Karpas-422 (cell line): ENCODE measurements around the gene WNT10A. TPM values are rescaled to one million over a fixed set of nuclear protein-coding genes. Genes with fewer than 3 reads are reported as not detected.
"Not testable (repeated sequence)": the region's sequence is repeated elsewhere in the genome, so short reads cannot be mapped to it uniquely, and the experiment has no call there.

Experiments
- DNase-seq: peaks from one replicate; pipeline ENCODE4 v3.0.0-alpha.2; 2015
- H2AFZ ChIP-seq: fragments of 200-600 bp; sonication (generic); 2 replicates; pipeline ENCODE4 v1.6.1; 2014; ENCODE audit warnings: antibody characterized with exemption, low read length, mixed read lengths
- H3K27ac ChIP-seq: fragments of 200-600 bp; sonication (generic); 2 replicates; pipeline ENCODE4 v1.5.1; 2014; ENCODE audit warnings: mild to moderate bottlenecking, low read length, moderate library complexity
- H3K27me3 ChIP-seq: fragments of 200-600 bp; sonication (generic); 2 replicates; pipeline ENCODE4 v1.6.1; 2014; ENCODE audit warnings: low read length, mixed read lengths
- H3K36me3 ChIP-seq: fragments of 200-600 bp; sonication (generic); 2 replicates; pipeline ENCODE4 v1.6.1; 2014; ENCODE audit warnings: low read length, mixed read lengths; ENCODE audit not compliant: insufficient read depth
- H3K4me1 ChIP-seq: fragments of 200-600 bp; sonication (generic); 2 replicates; pipeline ENCODE4 v1.6.1; 2014; ENCODE audit warnings: mild to moderate bottlenecking, low read length, mixed read lengths
- H3K4me2 ChIP-seq: fragments of 200-600 bp; sonication (generic); 2 replicates; pipeline ENCODE4 v1.6.1; 2014; ENCODE audit warnings: low read length, low read depth, mild to moderate bottlenecking; ENCODE audit not compliant: poor library complexity, severe bottlenecking
- H3K4me3 ChIP-seq: fragments of 200-600 bp; sonication (generic); 2 replicates; pipeline ENCODE4 v1.5.1; 2014; ENCODE audit warnings: mild to moderate bottlenecking, antibody characterized with exemption, low read length, mixed read lengths
- H3K79me2 ChIP-seq: fragments of 200-600 bp; sonication (generic); 2 replicates; pipeline ENCODE4 v1.6.1; 2014; ENCODE audit warnings: mild to moderate bottlenecking, low read length, mixed read lengths
- H3K9ac ChIP-seq: fragments of 200-600 bp; sonication (generic); 2 replicates; pipeline ENCODE4 v1.6.0; 2014; ENCODE audit warnings: low read length
- H3K9me2 ChIP-seq: fragments of 200-600 bp; sonication (generic), shearing (Covaris generic); replicated peaks from 2 replicates; pipeline ENCODE4 v1.6.0; 2014; ENCODE audit warnings: mild to moderate bottlenecking, low read length, moderate library complexity; ENCODE audit not compliant: insufficient read depth
- H3K9me3 ChIP-seq: fragments of 300-700, 200-600 bp; sonication (generic); 2 replicates; pipeline ENCODE4 v1.6.1; 2014; ENCODE audit warnings: low read length, mixed read lengths
- H4K20me1 ChIP-seq: fragments of 200-600 bp; sonication (generic); 2 replicates; pipeline ENCODE4 v1.6.1; 2014; ENCODE audit warnings: mild to moderate bottlenecking, antibody characterized with exemption, low read length, low read depth; ENCODE audit not compliant: insufficient read depth
- total RNA-seq: library from RNA; depleted of rRNA; stranded (reverse); fragments of >200 nt; shearing (Covaris generic); gene quantifications from 2 replicates; pipeline ENCODE4 v1.2.3, GENCODE V29; 2014; ENCODE audit warnings: low replicate concordance

WNT10A gene
- total RNA-seq, 1 experiment from 2014 or later = 2.9 TPM

DNA sequence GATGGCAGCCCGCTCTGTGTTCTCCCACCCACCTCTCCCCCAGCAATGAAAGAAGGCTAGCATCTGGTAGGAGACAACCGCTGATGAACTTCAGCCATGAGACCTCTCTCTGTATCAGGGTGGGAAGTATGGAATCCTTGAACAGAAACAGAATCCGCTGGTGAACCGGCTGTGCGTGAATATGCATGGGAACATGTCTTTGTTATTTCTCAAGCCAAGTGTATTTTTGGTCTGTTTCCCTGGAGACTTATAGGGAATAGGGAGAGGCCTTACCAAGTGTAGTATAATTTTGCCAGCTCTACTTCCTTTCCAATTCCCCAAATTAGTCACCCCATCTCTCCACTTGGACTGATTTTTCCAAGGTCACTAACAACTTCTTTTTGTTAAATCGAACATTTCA is 30.1 kb downstream of the WNT10A start:
- Histone ChIP-seq H4K20me1 (no peaks in the 10 kb centered on the region), H3K36me3 (no peaks in the 10 kb centered on the region), H3K9ac (no peak overlapping the region), H3K9me3 (no peaks in the 10 kb centered on the region), H3K4me3 (no peak overlapping the region), H3K27me3 (no peaks in the 10 kb centered on the region), H3K9me2 (no peaks in the 10 kb centered on the region), H3K4me2 (no peak overlapping the region), H3K4me1 (peaks cover 9% of the 10 kb centered on the region), H3K79me2 (no peaks in the 10 kb centered on the region), H3K27ac (no peak overlapping the region), H2AFZ (no peak overlapping the region)
- DNase-seq = no peak

DNA sequence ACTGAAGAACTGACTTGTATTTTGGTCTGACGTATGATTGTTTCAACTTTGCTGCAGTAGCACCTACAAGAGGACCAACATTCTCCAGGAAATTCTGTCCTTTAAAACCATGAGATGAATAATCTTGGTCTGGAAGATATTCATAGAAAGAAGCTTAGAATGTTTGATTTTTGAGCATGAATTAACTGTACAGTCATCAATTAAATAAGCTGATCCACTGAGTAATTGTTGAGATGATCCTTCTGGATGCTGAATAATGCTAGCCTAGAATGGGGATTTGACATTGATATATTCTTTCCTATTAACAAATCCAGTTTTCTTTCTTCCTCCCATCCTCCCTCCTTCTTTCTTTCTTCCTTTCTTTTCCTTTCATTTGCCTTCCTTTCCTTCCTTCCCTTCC is 39.9 kb downstream of the WNT10A start:
- H3K27me3 ChIP-seq = no peaks in the 10 kb centered on the region
- H3K4me3 ChIP-seq = no peak overlapping the region
- DNase-seq = no peak
- H3K4me2 ChIP-seq = no peak overlapping the region
- no peaks in the 10 kb centered on the region for H4K20me1 ChIP-seq
- no peak overlapping the region for H3K9ac ChIP-seq
- no peak overlapping the region for H3K27ac ChIP-seq
- H3K79me2 ChIP-seq = no peaks in the 10 kb centered on the region
- H2AFZ ChIP-seq = no peak overlapping the region
- H3K4me1 ChIP-seq = peaks cover 12% of the 10 kb centered on the region
- peaks cover 4% of the 10 kb centered on the region; the same call in 1 of the 2 replicates for H3K9me3 ChIP-seq
- no peaks in the 10 kb centered on the region for H3K36me3 ChIP-seq
- H3K9me2 ChIP-seq = no peaks in the 10 kb centered on the region

DNA sequence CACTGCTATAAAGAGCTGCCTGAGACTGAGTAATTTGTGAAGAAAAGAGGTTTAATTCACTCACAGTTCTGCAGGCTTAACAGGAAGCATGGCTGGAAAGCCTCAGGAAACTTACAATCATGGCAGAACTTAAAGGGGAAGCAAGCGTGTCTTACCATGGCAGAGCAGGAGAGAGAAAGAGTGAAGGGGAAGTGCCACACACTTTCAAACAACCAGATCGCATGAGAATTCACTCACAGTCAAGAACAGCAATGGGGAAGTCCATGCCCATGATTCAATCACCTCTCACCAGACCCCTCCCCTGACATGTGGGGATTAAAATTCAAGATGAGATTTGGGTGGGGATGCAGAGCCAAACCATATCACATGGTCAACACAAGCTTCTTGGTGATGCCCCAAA is 44.1 kb downstream of the WNT10A start:
- Histone ChIP-seq H4K20me1 (no peaks in the 10 kb centered on the region), H3K4me3 (no peak overlapping the region), H3K79me2 (no peaks in the 10 kb centered on the region), H3K36me3 (no peaks in the 10 kb centered on the region), H3K9me2 (no peaks in the 10 kb centered on the region), H3K27me3 (no peaks in the 10 kb centered on the region), H2AFZ (no peak overlapping the region; the same call in 1 of the 2 replicates), H3K4me2 (no peak overlapping the region), H3K9ac (no peak overlapping the region), H3K4me1 (peaks cover 12% of the 10 kb centered on the region), H3K9me3 (peaks cover 4% of the 10 kb centered on the region; the same call in 1 of the 2 replicates), H3K27ac (peak overlapping the region; percentile 33; the same call in 1 of the 2 replicates)
- DNase-seq = peak; percentile 47

DNA sequence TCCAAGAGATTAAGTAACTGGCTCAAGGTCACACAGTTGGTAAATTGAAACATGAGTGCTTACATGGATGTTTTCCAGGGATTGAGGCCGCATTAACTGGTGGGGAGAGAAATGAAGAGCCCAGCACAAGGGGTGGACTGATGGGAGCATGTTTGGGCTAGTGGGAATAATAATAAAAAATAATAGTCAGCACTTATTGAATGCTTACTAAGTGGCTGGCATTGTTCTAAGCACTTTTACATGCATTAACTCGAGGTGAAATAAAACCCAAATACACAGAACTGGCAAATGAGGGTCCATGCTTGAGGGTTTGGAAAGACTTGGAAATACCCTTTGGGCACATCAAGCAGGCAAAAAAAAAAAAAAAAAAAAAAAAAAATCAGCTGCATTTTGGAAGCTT is 44.8 kb downstream of the WNT10A start:
- H3K9ac ChIP-seq = no peak overlapping the region
- no peaks in the 10 kb centered on the region for H3K9me2 ChIP-seq
- DNase-seq = no peak

DNA sequence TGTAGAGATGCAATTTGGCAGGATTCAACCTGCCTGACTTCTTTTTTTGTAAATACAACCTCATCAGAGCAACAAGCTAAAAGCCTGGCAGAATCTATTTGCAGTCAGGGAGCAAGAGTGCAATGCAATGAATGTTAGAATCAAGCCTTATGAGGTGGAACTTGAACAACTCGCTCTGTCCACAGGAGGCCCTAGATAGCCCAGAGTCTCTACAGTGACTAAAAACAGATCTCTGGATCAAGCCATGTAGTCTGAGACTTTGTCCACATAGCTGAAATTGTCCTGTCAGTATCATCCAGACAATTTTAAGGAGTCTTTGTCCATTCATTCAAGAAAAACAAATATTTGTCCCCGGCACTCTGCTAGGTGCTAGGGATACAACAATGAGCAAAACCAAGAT is 46.8 kb downstream of the WNT10A start:
- Histone ChIP-seq H4K20me1 (no peaks in the 10 kb centered on the region), H3K9me3 (peaks cover 4% of the 10 kb centered on the region; the same call in 1 of the 2 replicates), H3K4me1 (peaks cover 12% of the 10 kb centered on the region), H3K79me2 (no peaks in the 10 kb centered on the region), H3K4me3 (no peak overlapping the region), H3K4me2 (no peak overlapping the region), H3K27ac (no peak overlapping the region), H2AFZ (no peak overlapping the region), H3K9me2 (no peaks in the 10 kb centered on the region), H3K9ac (no peak overlapping the region), H3K36me3 (no peaks in the 10 kb centered on the region), H3K27me3 (no peaks in the 10 kb centered on the region)
- no peak for DNase-seq

More for the DNA sequence above, 44.8 kb downstream of the WNT10A start:
- H3K79me2 ChIP-seq = no peaks in the 10 kb centered on the region
- no peak overlapping the region for H3K27ac ChIP-seq
- H3K4me2 ChIP-seq = no peak overlapping the region
- no peaks in the 10 kb centered on the region for H3K27me3 ChIP-seq
- H3K4me3 ChIP-seq = no peak overlapping the region
- no peaks in the 10 kb centered on the region for H4K20me1 ChIP-seq
- peaks cover 4% of the 10 kb centered on the region; the same call in 1 of the 2 replicates for H3K9me3 ChIP-seq
- H3K4me1 ChIP-seq = peaks cover 12% of the 10 kb centered on the region
- no peak overlapping the region for H2AFZ ChIP-seq
- no peaks in the 10 kb centered on the region for H3K36me3 ChIP-seq

DNA sequence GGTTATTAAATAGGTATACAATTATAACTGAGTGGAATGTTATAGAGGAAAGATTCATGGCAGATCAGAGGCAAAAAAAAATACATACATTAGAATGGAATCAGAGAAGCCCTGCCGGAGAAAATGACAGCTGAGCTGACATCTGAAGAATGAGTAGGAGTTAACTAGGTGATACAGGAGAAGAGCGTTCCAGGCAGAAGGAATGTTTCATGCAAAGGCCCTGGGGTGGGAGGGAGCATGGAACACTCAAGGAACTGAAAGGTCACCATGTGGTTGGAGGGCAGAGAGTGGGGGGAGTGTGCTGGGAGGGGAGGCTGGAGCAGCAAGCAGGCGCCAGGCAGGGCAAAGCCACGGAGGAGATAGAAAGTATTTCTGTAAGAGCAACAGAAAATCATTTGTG is 47.2 kb downstream of the WNT10A start:
- Histone ChIP-seq H2AFZ (no peak overlapping the region), H3K27ac (no peak overlapping the region), H3K9me2 (no peaks in the 10 kb centered on the region), H3K4me2 (no peak overlapping the region), H3K9ac (no peak overlapping the region), H3K9me3 (peaks cover 4% of the 10 kb centered on the region; the same call in 1 of the 2 replicates), H4K20me1 (no peaks in the 10 kb centered on the region), H3K4me1 (peaks cover 12% of the 10 kb centered on the region), H3K79me2 (no peaks in the 10 kb centered on the region), H3K4me3 (no peak overlapping the region), H3K27me3 (no peaks in the 10 kb centered on the region), H3K36me3 (no peaks in the 10 kb centered on the region)
- DNase-seq = no peak

DNA sequence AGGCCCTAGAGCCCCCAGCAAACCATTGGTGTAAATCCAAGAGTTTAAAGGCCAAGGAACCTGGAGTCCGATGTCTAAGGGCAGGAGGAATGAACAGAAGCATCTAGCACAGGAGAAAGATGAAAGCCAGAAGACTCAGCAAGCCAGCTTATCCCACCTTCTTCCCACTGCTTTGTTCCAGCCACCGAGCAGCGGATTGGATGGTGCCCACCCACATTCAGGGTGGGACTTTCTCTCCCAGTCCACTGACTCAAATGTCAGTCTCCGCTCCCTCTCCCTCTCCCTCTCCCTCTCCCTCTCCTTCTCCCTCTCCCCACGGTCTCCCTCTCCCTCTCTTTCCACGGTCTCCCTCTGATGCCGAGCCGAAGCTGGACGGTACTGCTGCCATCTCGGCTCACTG is 49.8 kb downstream of the WNT10A start:
- H3K9me2 ChIP-seq, H4K20me1 ChIP-seq, H3K9me3 ChIP-seq, H3K79me2 ChIP-seq, H2AFZ ChIP-seq, H3K27me3 ChIP-seq, H3K4me3 ChIP-seq, H3K4me1 ChIP-seq, H3K36me3 ChIP-seq, DNase-seq, H3K9ac ChIP-seq, H3K4me2 ChIP-seq, H3K27ac ChIP-seq: not testable (repeated sequence)

DNA sequence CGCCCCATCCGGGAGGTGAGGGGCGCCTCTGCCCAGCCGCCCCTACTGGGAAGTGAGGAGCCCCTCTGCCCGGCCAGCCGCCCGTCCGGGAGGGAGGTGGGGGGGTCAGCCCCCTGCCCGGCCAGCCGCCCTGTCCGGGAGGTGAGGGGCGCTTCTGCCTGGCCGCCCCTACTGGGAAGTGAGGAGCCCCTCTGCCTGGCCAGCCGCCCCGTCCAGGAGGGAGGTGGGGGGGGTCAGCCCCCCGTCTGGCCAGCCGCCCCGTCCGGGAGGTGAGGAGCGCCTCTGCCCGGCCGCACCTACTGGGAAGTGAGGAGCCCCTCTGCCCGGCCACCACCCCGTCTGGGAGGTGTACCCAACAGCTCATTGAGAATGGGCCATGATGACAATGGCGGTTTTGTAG is 51.1 kb downstream of the WNT10A start:
- not testable (repeated sequence) for H3K4me3 ChIP-seq, H3K4me1 ChIP-seq, H2AFZ ChIP-seq, H3K27me3 ChIP-seq, H3K9me2 ChIP-seq, H3K36me3 ChIP-seq, H3K9ac ChIP-seq, H4K20me1 ChIP-seq, H3K27ac ChIP-seq, H3K4me2 ChIP-seq, H3K9me3 ChIP-seq, DNase-seq, H3K79me2 ChIP-seq
